ENCODE data around the gene ZNF30. TPM values are rescaled to one million over a fixed set of nuclear protein-coding genes. Genes with fewer than 3 reads are reported as not detected.

The ZNF30 gene
- 6.9 TPM for total RNA-seq (ENCODE audit: unreplicated experiment)
- long read RNA-seq, partial matches to known transcripts = 0 of 5 reads
- long read RNA-seq, other reads (novel, unspliced or antisense) = 3 of 5 reads

DNA sequence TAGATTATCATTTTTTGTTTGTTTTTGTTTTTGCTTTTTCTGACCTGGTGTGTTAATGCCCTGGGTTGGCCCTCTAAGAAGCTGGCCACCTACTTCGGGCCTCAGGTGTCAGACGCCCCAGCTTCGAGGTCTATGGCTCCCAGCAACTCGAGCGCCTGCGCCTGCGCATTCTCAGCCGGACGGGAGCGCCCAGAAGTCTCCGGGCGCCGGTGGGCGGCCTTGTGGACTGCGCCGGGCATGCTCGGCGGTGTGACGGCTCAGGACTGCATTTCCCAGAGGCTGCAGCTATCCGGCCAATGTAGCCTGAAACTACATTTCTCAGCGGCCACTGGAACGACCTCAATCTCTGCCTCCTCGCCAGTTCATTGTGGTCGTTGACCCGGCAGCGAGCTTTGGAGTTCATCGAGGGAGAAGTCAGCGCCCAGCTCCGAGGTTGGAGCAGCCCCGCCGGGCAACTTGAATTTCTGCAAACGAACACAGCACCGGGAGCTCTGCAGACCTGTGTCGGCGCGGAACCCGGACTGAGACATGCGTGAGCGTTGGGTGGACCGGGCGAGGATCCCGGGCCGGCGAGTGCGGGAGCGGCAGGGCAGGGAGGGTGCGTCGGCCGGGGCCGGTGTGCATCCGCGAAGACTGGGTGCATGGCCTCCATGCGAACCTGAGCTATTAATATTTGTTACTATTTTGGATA, at the start of gene ZNF30:
Gene ZNF30, plus strand, starts transcription at position 219 of the 691 bp plus-strand sequence. CDS start 3,045 bp downstream, outside the sequence.
- H3K27ac Mint-ChIP-seq (ENCODE audit: unreplicated experiment) = peak within 1 kb of the TSS; percentile 64
- H3K27me3 Mint-ChIP-seq (ENCODE audit: unreplicated experiment) = peaks cover 1% of the 10 kb centered on the region
- peak; percentile 89 for DNase-seq (ENCODE audit: low spot score)
- peak within 1 kb of the TSS; percentile 94 for H3K4me3 Mint-ChIP-seq (ENCODE audit: unreplicated experiment)
- H3K9me3 Mint-ChIP-seq (ENCODE audit: unreplicated experiment) = peaks cover 6% of the 10 kb centered on the region
- no peaks in the 10 kb centered on the region for H3K36me3 Mint-ChIP-seq (ENCODE audit: low read depth, unreplicated experiment)
- TF ChIP-seq, protein P1, sequence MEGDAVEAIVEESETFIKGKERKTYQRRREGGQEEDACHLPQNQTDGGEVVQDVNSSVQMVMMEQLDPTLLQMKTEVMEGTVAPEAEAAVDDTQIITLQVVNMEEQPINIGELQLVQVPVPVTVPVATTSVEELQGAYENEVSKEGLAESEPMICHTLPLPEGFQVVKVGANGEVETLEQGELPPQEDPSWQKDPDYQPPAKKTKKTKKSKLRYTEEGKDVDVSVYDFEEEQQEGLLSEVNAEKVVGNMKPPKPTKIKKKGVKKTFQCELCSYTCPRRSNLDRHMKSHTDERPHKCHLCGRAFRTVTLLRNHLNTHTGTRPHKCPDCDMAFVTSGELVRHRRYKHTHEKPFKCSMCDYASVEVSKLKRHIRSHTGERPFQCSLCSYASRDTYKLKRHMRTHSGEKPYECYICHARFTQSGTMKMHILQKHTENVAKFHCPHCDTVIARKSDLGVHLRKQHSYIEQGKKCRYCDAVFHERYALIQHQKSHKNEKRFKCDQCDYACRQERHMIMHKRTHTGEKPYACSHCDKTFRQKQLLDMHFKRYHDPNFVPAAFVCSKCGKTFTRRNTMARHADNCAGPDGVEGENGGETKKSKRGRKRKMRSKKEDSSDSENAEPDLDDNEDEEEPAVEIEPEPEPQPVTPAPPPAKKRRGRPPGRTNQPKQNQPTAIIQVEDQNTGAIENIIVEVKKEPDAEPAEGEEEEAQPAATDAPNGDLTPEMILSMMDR (IDR thresholded peaks at IDR 0.05; ENCODE audit: unreplicated experiment) = no peak
- H3K4me1 Mint-ChIP-seq (ENCODE audit: unreplicated experiment) = peaks cover 6% of the 10 kb centered on the region

GRCh38 chr19:34879563-34879962, 47.1 kb upstream of the ZNF30 start:
- TF ChIP-seq, protein P1 (IDR thresholded peaks at IDR 0.05; ENCODE audit: unreplicated experiment) = no peak
- Mint-ChIP-seq H3K27me3 (ENCODE audit: unreplicated experiment) (peaks cover 1% of the 10 kb centered on the region), H3K27ac (ENCODE audit: unreplicated experiment) (no peak overlapping the region), H3K36me3 (ENCODE audit: low read depth, unreplicated experiment) (no peaks in the 10 kb centered on the region), H3K4me1 (ENCODE audit: unreplicated experiment) (no peaks in the 10 kb centered on the region), H3K9me3 (ENCODE audit: unreplicated experiment) (no peaks in the 10 kb centered on the region), H3K4me3 (ENCODE audit: unreplicated experiment) (no peak overlapping the region)
- DNase-seq (ENCODE audit: low spot score) = no peak

DNA sequence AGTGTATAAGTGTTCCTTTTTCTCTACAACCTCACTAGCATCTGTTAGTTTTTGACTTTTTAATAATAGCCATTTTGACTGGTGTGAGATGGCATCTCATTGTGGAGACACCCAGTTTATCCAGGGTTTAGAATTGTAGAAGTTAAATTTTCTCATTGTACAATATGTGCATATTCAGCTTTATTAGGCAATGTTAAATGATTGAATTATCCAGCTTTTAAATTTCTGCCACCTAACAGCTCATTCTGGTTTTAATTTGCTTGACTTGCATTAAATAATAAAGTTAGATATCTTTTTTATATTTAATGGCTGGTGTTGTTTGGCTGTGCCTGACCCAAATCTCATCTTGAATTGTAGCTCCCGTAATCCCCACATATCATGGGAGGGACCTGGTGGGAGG, 46.7 kb upstream of the ZNF30 start:
- Mint-ChIP-seq H3K36me3 (ENCODE audit: low read depth, unreplicated experiment) (no peaks in the 10 kb centered on the region), H3K27me3 (ENCODE audit: unreplicated experiment) (peaks cover 1% of the 10 kb centered on the region)
- TF ChIP-seq, protein P1 (IDR thresholded peaks at IDR 0.05; ENCODE audit: unreplicated experiment) = no peak

DNA sequence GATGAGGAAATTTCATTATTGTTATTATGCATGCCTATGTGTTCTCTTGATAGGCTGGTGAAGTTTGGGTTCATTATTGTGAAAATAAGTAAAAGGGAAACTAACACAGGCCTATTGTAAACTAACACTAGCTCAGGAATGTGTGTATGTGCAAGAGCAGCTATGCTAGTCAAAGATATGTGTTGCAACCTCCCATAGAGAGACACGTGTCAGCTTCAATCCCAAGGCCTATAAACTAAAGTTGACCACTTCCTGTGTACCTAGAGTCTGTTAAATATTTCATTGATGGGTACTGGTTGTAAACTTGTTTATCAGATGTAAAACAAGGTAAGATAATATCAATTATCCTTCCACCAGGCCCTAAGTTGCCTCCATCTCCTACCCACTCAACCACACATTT, 44.7 kb upstream of the ZNF30 start:
- H3K9me3 Mint-ChIP-seq (ENCODE audit: unreplicated experiment) = peaks cover 5% of the 10 kb centered on the region
- TF ChIP-seq, protein P1 (IDR thresholded peaks at IDR 0.05; ENCODE audit: unreplicated experiment) = no peak
- DNase-seq (ENCODE audit: low spot score) = no peak
- H3K27ac Mint-ChIP-seq (ENCODE audit: unreplicated experiment) = no peak overlapping the region
- H3K36me3 Mint-ChIP-seq (ENCODE audit: low read depth, unreplicated experiment) = no peaks in the 10 kb centered on the region
- H3K27me3 Mint-ChIP-seq (ENCODE audit: unreplicated experiment) = no peaks in the 10 kb centered on the region
- no peak overlapping the region for H3K4me3 Mint-ChIP-seq (ENCODE audit: unreplicated experiment)
- no peaks in the 10 kb centered on the region for H3K4me1 Mint-ChIP-seq (ENCODE audit: unreplicated experiment)

More for the DNA sequence above, 46.7 kb upstream of the ZNF30 start:
- Mint-ChIP-seq H3K4me1 (ENCODE audit: unreplicated experiment) (no peaks in the 10 kb centered on the region), H3K4me3 (ENCODE audit: unreplicated experiment) (no peak overlapping the region), H3K27ac (ENCODE audit: unreplicated experiment) (no peak overlapping the region), H3K9me3 (ENCODE audit: unreplicated experiment) (peaks cover 2% of the 10 kb centered on the region)
- DNase-seq (ENCODE audit: low spot score) = no peak

GRCh38 chr19:34888091-34888490, 38.6 kb upstream of the ZNF30 start:
- no peaks in the 10 kb centered on the region for H3K4me1 Mint-ChIP-seq (ENCODE audit: unreplicated experiment)
- H3K4me3 Mint-ChIP-seq (ENCODE audit: unreplicated experiment) = no peak overlapping the region
- no peak overlapping the region for H3K27ac Mint-ChIP-seq (ENCODE audit: unreplicated experiment)
- TF ChIP-seq, protein P1 (IDR thresholded peaks at IDR 0.05; ENCODE audit: unreplicated experiment) = no peak
- no peak for DNase-seq (ENCODE audit: low spot score)
- peaks cover 5% of the 10 kb centered on the region for H3K9me3 Mint-ChIP-seq (ENCODE audit: unreplicated experiment)
- H3K27me3 Mint-ChIP-seq (ENCODE audit: unreplicated experiment) = no peaks in the 10 kb centered on the region
- H3K36me3 Mint-ChIP-seq (ENCODE audit: low read depth, unreplicated experiment) = peaks cover 10% of the 10 kb centered on the region
